ENCODE results near the gene GNAS.
A peak's percentile ranks its signal among the peaks of the same experiment; 100 is the strongest.

Gene GNAS

DNA sequence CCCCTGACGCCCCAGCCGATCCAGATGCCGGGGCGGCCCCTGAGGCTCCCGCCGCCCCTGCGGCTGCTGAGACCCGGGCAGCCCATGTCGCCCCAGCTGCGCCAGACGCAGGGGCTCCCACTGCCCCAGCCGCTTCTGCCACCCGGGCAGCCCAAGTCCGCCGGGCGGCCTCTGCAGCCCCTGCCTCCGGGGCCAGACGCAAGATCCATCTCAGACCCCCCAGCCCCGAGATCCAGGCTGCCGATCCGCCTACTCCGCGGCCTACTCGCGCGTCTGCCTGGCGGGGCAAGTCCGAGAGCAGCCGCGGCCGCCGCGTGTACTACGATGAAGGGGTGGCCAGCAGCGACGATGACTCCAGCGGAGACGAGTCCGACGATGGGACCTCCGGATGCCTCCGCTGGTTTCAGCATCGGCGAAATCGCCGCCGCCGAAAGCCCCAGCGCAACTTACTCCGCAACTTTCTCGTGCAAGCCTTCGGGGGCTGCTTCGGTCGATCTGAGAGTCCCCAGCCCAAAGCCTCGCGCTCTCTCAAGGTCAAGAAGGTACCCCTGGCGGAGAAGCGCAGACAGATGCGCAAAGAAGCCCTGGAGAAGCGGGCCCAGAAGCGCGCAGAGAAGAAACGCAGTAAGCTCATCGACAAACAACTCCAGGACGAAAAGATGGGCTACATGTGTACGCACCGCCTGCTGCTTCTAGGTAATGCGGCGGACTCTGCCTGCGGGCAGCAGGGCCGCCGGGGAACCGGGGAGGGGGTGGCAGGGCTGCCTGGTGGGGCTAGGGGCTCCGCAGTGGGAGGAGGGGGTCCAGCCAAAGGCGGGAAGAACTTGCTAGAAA is 2.3 kb downstream of the GNAS start:
- no peak for DNase-seq

DNA sequence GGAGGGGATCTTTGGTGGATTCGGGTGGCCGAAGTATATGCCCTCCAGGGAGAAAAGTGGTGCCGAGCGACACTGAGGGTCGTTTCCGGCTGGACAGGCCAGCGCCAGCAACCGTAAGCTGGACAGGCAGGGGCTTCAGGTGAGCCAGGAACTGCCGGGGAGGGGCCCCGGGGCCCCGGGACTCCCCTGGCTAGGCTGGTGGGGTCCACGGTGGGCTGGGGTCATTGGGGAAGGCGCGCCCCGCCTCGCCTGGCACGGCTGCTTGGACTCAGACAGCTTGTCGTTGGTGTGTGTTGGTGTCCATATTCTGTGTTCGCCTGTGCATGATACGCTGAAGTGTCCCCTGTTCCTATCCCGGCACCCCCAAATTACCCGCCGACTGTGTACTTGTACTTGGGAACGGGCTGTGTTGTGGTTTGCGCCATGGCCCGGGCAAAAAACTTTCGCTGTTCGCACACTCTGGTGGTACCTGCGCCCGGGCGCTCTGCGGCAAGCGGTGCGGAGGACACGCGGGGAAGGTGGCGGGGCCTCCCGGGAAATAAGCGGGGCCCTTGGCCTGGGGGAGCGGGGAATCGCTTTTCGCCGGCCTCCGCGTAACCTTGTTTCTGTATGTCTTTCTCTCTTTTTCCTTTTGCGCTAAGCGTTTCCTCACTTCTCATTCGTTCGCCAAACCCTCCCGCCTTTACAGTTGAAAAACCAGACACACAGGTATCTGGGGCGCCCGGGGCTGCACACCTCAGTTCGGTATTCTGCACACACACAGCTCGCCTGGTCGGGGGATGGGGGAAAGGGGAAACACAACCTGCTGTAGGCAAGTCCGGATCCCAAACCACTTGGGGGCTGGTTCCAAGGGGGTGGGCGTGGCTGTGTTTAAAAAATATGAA is 3.2 kb downstream of the GNAS start:
- DNase-seq: no peak

DNA sequence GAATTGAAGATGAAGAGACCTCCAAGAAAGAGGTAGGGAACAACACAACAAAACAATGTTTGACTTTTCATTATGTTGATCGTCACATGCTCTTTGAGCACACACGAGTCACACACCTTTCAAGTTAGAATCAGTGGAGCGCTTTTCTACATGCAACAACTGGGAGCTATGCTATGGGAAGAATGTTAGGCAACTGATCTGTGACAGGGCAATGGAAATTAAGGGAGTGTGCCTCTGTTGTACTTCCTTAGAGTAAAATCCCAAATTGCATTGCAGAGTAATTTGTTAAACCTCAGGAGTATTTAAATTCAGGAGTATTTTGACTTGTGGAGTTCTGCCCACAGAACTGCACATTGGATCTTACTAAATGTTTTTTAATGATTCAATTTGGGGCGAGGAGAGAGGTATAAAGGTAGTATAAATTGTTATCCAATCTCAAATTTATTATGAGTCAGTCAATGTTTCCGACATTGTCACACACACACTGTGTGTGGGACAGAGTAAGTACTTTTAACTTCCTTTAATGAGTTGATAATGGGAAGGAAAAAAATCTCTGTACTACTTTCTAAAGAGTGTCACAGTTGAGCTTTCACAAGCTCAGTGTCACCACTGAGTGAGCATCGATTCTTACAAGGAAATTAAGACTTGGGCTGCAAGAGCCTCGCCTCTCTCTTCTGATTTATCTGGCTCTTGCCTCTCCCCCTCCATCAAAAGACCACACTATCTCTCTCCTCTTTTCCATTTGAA is 10.7 kb downstream of the GNAS start:
- no peak for DNase-seq

- no peak for DNase-seq
These were observed 11.8 kb downstream of the GNAS start for GRCh38 chr20:58864346-58864745.

DNA sequence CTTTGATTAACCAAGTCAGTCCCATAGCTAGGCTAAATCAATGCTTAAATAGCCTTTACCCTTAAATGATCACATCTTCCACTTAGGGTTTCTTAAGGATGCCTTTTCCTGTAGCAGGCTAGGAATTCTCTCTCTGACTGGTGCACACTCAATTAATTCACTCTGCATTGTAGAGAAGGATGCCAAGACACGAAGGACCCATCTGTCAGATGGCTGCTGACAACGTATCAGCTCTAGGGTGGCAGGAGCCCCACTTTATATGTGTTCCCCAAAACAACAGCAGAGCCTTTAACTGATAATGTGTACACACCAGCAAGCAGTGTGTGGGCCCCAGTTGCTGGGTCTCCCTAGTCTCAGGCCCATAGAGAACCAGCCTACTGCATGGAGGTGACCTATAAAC is 13.3 kb downstream of the GNAS start:
- no peak for DNase-seq

GRCh38 chr20:58867211-58867610 is 14.7 kb downstream of the GNAS start:
- DNase-seq: no peak

DNA sequence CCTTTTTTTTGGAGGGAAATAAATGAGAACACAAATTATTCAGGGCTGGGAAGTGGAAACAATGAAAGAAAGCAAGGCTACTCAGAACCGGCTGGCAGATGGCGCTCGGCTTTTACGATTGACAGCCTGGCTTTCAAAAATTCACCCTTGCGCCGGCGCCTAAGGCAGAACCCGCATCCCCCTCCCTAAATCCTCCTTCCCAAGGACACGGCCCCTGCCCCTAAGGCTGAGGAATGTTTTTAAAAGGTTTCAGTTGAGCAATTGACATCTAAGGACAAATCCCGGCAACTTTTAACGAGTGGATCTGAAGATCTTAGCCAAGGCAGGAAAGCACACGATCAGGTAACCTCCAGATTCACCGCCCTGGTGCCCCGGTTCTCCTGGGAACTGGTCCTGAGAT is 16.3 kb downstream of the GNAS start:
- no peak for DNase-seq

DNA sequence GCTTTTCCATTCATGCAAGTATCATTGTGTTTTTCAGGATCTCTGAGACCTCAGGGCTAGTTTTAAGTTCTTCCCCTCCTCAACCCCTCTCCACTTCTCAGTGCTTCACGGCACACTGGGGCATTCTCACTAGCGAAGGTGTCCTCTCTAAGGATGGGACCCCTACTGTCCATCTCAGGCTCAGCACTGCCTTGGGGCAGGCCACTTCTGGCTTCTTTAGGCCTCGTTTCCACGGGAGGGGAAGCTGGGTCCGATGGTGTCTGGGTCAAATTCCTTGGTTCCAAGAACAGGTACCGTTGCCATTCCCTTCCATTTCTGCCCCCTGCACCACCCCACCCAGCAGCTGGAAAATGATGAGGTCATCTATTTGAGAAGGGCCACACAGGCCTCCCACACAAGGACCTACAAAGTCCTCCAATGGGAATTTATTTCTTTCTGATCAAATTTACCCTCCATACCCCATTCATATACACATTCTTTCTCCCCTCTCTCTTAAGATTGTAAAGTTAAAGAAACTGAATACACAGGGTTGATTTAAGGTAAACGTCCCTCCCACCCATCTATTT is 17.2 kb downstream of the GNAS start:
- no peak for DNase-seq

GRCh38 chr20:58870293-58871014 is 17.9 kb downstream of the GNAS start:
- peak; percentile 44 for DNase-seq

DNA sequence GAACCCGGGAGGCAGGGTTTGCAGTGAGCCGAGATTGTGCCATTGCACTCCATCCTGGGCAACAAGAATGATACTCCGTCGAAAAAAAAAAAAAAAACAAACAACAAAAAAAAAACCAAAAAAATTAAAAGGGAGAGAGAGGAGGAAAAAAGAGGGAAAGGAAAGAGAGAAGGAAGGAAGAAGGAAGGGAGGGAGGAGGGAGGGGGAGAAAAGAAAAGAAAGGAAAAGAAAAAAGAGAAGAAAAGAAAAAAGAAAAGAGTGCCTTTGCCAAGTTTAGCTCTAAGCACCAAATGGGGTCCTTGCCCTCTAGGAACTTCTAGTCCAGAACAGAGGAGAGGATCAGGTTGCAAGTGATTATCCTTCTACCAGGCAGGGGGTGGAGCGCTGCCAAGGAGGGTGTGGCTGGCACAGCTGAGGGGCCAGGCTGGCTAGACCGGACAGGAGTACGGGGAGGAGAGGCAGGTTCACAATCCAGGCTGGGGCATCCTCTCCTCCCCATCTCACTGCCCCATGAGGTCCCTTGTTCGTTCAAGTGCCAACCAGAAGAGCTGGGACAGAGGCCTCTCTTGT is 19.1 kb downstream of the GNAS start:
- no peak for DNase-seq

DNA sequence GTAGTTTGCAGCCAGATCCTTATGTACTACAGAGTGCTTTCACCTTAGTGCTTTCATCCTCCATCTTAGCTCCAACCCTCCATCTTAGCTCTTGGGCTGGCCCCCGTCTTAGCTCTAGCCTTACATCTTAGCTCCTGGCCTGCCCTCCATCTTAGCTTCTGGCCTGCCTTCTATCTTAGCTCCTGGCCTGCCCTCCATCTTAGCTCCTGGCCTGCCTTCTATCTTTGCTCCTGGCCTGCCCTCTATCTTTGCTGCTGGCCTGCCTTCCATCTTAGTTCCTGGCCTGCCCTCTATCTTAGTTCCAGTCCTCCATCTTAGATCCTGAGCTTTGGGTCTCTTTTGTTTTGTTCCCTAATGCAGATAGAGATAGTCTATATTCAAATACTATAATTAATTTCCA is 22.0 kb downstream of the GNAS start:
- DNase-seq: no peak

DNA sequence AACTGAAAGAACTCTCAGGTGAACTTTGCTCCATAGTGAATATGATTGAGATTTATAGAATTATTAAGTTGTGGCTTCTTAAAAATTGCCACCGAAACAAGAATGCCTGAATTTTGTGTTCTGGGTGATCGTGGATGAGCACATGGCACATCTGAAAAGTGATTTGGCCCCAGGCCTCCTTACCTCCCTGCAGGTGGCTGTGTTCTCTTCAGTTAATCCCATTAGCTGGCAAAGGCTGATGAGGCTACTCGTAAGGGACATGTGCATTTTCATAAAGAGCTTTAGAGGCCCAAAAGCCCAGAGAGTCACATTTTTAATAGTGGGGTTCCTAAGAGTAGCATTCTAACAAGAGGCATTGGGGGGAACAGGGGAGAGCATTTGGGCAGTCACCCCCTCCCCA is 22.6 kb downstream of the GNAS start:
- DNase-seq: no peak

GRCh38 chr20:58875541-58876134 is 23.1 kb downstream of the GNAS start:
- no peak for DNase-seq

- DNase-seq: no peak
These were observed 23.9 kb downstream of the GNAS start for GRCh38 chr20:58876437-58876836.

- no peak for DNase-seq
These were observed 24.8 kb downstream of the GNAS start for GRCh38 chr20:58877050-58877975.

DNA sequence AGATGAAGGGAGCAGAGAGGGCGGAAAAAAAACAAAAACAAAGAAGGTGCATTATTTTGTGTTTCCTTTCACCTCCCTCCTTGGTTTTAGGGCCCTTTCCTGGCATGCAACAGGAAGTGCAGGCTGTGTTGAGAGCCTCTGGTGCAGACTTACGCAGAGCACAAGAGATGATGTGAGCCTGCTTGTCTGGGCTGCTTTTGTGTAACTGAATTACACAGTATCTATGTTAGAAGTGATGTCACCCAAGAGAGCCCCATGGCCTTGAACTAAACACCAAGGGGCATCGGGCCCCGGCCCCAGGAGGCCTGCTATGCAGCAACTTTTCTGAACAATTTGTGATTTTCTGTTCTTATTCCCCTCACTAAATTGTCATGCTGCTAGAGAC is 25.5 kb downstream of the GNAS start:
- no peak for DNase-seq

DNA sequence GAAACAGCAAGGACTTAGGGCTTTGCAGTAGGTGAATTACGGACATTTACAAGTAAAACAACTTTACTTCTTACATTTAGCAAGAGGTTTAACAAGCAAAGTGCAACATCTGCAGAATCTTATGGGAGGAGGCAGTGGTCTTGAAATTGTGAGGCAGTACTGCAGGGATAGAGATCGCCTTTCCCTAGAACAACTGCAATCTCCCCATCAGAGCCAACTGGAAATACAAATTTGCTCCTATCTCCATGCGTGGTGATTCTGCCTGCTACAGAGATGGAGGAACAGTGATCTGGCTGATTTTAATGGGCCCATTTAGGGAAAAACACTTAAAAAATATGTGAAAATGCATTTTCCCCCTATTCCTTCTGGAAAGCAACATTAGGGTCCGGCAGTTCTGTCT is 25.9 kb downstream of the GNAS start:
- no peak for DNase-seq

- DNase-seq: no peak
These were observed 27.9 kb downstream of the GNAS start for GRCh38 chr20:58880441-58880840.

DNA sequence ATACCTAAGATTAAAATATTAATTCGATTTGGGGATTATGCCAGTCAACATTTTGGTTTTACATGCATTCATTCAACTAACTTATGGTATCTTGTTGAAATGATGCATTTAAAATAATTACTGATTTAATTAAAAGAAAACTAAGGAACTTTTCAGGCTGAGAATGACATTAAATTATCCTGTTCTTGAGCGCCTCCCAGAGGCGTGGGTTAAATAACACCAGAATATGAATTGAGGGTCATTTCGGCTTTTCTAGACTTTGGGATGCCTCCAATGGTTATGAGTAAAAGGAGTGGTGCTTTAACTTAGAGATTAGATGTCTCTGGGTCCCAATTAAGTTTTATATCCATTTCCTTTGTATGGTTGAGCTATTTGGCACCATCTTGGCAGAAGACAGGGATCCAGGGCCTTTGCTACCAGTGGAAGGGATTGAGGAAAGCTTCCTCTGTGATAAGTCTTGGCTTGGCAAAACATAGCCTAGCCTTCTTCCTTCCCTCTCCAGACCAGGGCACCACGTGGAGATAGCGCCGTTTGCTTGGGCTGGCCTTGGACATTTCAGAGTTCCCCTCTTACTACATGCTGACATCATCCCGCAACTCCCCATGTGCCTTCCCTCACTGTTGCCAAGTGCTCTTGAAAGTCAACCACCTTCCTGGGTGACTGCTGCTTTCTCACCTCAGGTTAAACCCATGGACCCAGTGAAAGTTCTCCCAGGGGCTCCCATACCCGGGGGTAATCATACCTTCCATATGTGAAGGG is 28.7 kb downstream of the GNAS start:
- DNase-seq: no peak

GRCh38 chr20:58882704-58883089 is 30.2 kb downstream of the GNAS start:
- no peak for DNase-seq

Measured in NCI-H2029 (cell line).